ENCODE data around the gene DEPDC1B. TPM values are rescaled to one million over a fixed set of nuclear protein-coding genes. Genes with fewer than 3 reads are reported as not detected.

Gene DEPDC1B
- total RNA-seq, 2 experiments from 2014 or later = 30.2 to 34.1 TPM

DNA sequence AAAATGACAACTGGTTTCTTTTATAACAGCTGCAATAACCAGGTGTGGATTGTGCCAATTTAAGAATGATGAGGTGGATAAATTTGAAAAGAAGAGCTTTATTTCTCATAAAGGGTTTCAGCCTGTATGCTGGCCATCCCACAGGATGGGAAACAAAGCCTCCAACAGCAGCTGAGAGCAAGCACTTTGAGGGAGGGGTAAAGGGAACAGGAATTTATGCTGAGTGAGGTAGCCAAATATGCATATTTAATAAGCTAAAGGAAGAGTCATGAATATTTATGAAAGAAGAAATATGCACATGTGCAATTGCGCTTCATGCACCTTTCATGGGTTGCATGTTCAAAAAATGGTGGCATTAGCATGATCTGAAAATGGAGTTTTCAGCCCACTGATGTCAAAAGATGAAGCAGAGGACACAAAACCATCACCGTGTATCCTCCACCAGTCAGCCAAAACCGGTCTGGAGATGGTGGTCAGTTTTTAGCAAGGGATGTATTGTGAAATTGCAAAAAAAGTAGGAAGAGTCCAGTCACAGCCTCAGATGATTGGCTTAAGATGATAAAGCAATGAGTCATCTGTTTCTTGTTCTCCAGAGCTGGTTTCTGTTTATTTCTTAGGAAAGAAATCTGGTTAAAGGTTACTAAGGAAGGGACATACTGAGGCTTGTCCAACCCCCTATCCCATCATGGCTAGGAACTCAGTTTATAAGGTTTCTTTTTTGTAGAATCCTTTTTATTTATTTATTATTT, 47.9 kb downstream of the DEPDC1B start:
- Mint-ChIP-seq H3K27ac (no peak overlapping the region), H3K27me3 (no peaks in the 10 kb centered on the region), H3K36me3 (ENCODE audit: low read depth) (no peaks in the 10 kb centered on the region), H3K4me1 (ENCODE audit: low read depth) (no peaks in the 10 kb centered on the region), H3K4me3 (no peak overlapping the region), H3K9me3 (peaks cover 3% of the 10 kb centered on the region)
- ATAC-seq (no peak), DNase-seq (no peak)
- TF ChIP-seq, protein P1, sequence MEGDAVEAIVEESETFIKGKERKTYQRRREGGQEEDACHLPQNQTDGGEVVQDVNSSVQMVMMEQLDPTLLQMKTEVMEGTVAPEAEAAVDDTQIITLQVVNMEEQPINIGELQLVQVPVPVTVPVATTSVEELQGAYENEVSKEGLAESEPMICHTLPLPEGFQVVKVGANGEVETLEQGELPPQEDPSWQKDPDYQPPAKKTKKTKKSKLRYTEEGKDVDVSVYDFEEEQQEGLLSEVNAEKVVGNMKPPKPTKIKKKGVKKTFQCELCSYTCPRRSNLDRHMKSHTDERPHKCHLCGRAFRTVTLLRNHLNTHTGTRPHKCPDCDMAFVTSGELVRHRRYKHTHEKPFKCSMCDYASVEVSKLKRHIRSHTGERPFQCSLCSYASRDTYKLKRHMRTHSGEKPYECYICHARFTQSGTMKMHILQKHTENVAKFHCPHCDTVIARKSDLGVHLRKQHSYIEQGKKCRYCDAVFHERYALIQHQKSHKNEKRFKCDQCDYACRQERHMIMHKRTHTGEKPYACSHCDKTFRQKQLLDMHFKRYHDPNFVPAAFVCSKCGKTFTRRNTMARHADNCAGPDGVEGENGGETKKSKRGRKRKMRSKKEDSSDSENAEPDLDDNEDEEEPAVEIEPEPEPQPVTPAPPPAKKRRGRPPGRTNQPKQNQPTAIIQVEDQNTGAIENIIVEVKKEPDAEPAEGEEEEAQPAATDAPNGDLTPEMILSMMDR (IDR thresholded peaks at IDR 0.05) = no peak
- intact Hi-C loops (cut with micrococcal nuclease) = no loop called here
- ChIA-PET CTCF (interaction anchor here (1.2 kb wide), 1 partner anchor 17 kb away, joined by 3 read pairs; no protein-coding TSS in a partner anchor), POLR2A (no interaction called here)

GRCh38 chr5:60649288-60649917, 50.6 kb downstream of the DEPDC1B start:
- ChIA-PET CTCF (interaction anchor here (0.7 to 1.1 kb wide), 5 partner anchors 10 to 838 kb away, joined by 3 read pairs; no protein-coding TSS in a partner anchor), POLR2A (no interaction called here)
- Mint-ChIP-seq H3K27ac (no peak overlapping the region), H3K27me3 (no peaks in the 10 kb centered on the region), H3K36me3 (ENCODE audit: low read depth) (no peaks in the 10 kb centered on the region), H3K4me1 (ENCODE audit: low read depth) (no peaks in the 10 kb centered on the region), H3K9me3 (no peaks in the 10 kb centered on the region), H3K4me3 (no peak overlapping the region)
- no peak for DNase-seq
- intact Hi-C loops (cut with micrococcal nuclease) = no loop called here
- ATAC-seq = no peak
- TF ChIP-seq, protein P1 (IDR thresholded peaks at IDR 0.05) = peak; percentile 73

GRCh38 chr5:60648175-60648574, 51.8 kb downstream of the DEPDC1B start:
- no peaks in the 10 kb centered on the region for H3K36me3 Mint-ChIP-seq (ENCODE audit: low read depth)
- TF ChIP-seq, protein P1 (IDR thresholded peaks at IDR 0.05) = no peak
- POLR2A ChIA-PET = no interaction called here
- ATAC-seq (no peak), DNase-seq (no peak)
- H3K27me3 Mint-ChIP-seq = no peaks in the 10 kb centered on the region
- H3K4me1 Mint-ChIP-seq (ENCODE audit: low read depth) = no peaks in the 10 kb centered on the region
- intact Hi-C loops (cut with micrococcal nuclease) = no loop called here
- no peak overlapping the region for H3K4me3 Mint-ChIP-seq
- CTCF ChIA-PET = no interaction called here
- no peak overlapping the region for H3K27ac Mint-ChIP-seq
- H3K9me3 Mint-ChIP-seq = no peaks in the 10 kb centered on the region

DNA sequence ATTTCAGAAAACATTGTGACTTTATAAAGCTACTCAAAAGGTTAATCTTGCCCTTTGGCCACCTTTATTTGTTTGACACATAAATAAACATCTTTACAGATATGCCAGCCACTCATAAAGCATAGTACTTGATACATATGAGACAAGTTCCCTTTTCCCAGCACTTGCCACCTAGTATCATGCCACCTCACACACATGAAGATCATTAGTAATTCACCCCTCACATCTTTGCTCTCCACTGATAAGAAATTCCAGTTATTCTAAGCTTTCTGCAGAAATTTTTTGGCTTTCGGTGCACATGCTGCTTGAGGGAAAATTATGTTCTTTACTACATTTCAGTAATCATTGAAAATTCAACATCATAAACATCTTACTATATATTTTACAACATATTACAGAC, 59.1 kb downstream of the DEPDC1B start:
- Mint-ChIP-seq H3K27ac (no peak overlapping the region), H3K9me3 (no peaks in the 10 kb centered on the region), H3K4me1 (ENCODE audit: low read depth) (no peaks in the 10 kb centered on the region), H3K36me3 (ENCODE audit: low read depth) (peaks cover 16% of the 10 kb centered on the region), H3K27me3 (no peaks in the 10 kb centered on the region), H3K4me3 (no peak overlapping the region)
- DNase-seq (no peak), ATAC-seq (no peak)
- CTCF ChIA-PET = no interaction called here
- TF ChIP-seq, protein P1 (IDR thresholded peaks at IDR 0.05) = no peak
- intact Hi-C loops (cut with micrococcal nuclease) = no loop called here
- POLR2A ChIA-PET = no interaction called here

DNA sequence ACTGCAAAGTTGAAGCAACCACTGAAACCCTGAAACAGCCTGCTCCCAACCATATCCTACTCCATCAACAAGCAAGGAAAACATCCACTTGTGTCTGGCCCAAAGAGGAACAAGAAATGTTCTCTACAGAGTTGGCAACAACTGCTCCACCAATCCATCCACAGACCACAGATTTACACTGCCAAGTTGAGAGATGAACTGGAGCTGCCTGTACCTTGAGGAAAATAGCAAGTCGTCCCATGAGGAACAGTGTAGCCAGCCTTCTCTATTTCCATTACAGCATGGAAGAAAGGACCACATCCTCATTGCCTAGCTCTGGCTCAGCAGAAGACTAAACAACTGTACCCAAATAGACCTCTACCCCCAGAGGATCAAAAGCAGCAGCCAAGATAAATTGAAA, 60.4 kb downstream of the DEPDC1B start:
- intact Hi-C loops (cut with micrococcal nuclease) = no loop called here
- no peaks in the 10 kb centered on the region for H3K9me3 Mint-ChIP-seq
- no peak overlapping the region for H3K27ac Mint-ChIP-seq
- TF ChIP-seq, protein P1 (IDR thresholded peaks at IDR 0.05) = no peak
- H3K27me3 Mint-ChIP-seq = no peaks in the 10 kb centered on the region
- POLR2A ChIA-PET = no interaction called here
- CTCF ChIA-PET = interaction anchor here (1.0 kb wide), 1 partner anchor 19 kb away, joined by 3 read pairs; no protein-coding TSS in a partner anchor
- no peak for DNase-seq
- H3K36me3 Mint-ChIP-seq (ENCODE audit: low read depth) = peaks cover 18% of the 10 kb centered on the region
- H3K4me3 Mint-ChIP-seq = no peak overlapping the region
- H3K4me1 Mint-ChIP-seq (ENCODE audit: low read depth) = no peaks in the 10 kb centered on the region
- no peak for ATAC-seq

Data from activated CD8-positive, alpha-beta T cell treated with anti-CD3 and anti-CD28 coated beads for 36 hours (primary cell).